Psoas muscle (tissue), 8 donors: ENCODE measurements around the gene DGKB. TPM values are rescaled to one million over a fixed set of nuclear protein-coding genes. Genes with fewer than 3 reads are reported as not detected.
"Not testable (repeated sequence)": the region's sequence is repeated elsewhere in the genome, so short reads cannot be mapped to it uniquely, and the experiment has no call there.

Experiments
- ATAC-seq, 4 donors: fragments of 200-7000 bp; cut with Tn5 transposase; one replicate each; pipeline ENCODE4 v1.9.1; 2020; ENCODE audit warnings: moderate library complexity in 3 of 4, mild to moderate bottlenecking in 2 of 4
- DNase-seq, 2 donors: peaks; one replicate each; pipeline ENCODE4 v3.0.0-alpha.2; 2020
- H3K27ac ChIP-seq: fragments of 200-600 bp; one replicate; pipeline ENCODE4 v1.8.0; 2022
- H3K27me3 ChIP-seq, 3 donors: fragments of 200-600 bp in 1 of 3; one replicate each; pipeline versions ENCODE4 v1.6.1 to v1.8.0; 2013 to 2022; ENCODE audit warnings: low read length in 2 of 3, mild to moderate bottlenecking in 2 of 3, moderate library complexity in 1 of 3; ENCODE audit not compliant: insufficient read depth in 3 of 3
- H3K36me3 ChIP-seq, 2 donors: fragments of 200-600 bp in 1 of 2; one replicate each; pipeline versions ENCODE4 v1.6.1 to v1.8.0; 2013 to 2022; ENCODE audit warnings: low read depth in 1 of 2, mild to moderate bottlenecking in 1 of 2, moderate library complexity in 1 of 2; ENCODE audit not compliant: insufficient read depth in 1 of 2
- H3K4me1 ChIP-seq: fragments of 200-600 bp; one replicate; pipeline ENCODE4 v1.8.0; 2022
- H3K4me3 ChIP-seq: fragments of 200-600 bp; one replicate; pipeline ENCODE4 v1.8.0; 2022; ENCODE audit warnings: mild to moderate bottlenecking
- H3K9me3 ChIP-seq: fragments of 200-600 bp; one replicate; pipeline ENCODE4 v1.8.0; 2022
- WGBS, 3 donors: extraction: QIAGEN DNeasy Blood & Tissue Kit; methylation state at CpG; one replicate each; pipeline versions ENCODE4 v1.1.6 to v1.1.7; 2013; 5-methylcytosine and 5-hydroxymethylcytosine counted together
- intact Hi-C, 2 donors: fragments of 100-400 bp; cut with DNase I; formaldehyde crosslinking; loops; one replicate each; pipeline versions ENCODE4 v1.11.0 to v1.14.2; 2022
- polyA plus RNA-seq, 3 donors: library from polyadenylated mRNA; stranded (reverse); fragments of 200-250 nt; gene quantifications; one replicate each; pipeline ENCODE4 v1.2.3, GENCODE V29; 2013
- total RNA-seq, 4 donors: library from RNA; stranded (reverse); fragmentation: NEBNext Ultra II Directional in 2 of 4; extraction: Animal tissue kit (Norgen Biotek cat#: 25700) in 2 of 4; gene quantifications; one replicate each; pipeline versions ENCODE4 v1.2.1 to v1.2.4, GENCODE V29; 2021 to 2023
- TF ChIP-seq, protein P1 (sequence below): fragments of 200-600 bp; IDR thresholded peaks from one replicate; pipeline ENCODE4 v1.8.0; 2022; ENCODE audit warnings: antibody characterized with exemption
- donor health status: healthy with polysubstance abuse.
- donor health status: DM: no; HTN: no; CAD: no; lungs with moderate emphysema.
- donor health status: Bipolar disorder and iron deficiency.
- donor health status: healthy.
- donor health status: DM: yes; HTN: yes; CAD: no.
- donor health status: DM: no; HTN: no; CAD: no.
- donor health status: DM: no; HTN: no; CAD: no.
- donor health status: DM: yes; HTN: yes; CAD: no.

Gene DGKB
- total and polyA plus RNA-seq, 7 donors: 0.01 to 0.26 (median 0.04) TPM; not detected in 2

DNA sequence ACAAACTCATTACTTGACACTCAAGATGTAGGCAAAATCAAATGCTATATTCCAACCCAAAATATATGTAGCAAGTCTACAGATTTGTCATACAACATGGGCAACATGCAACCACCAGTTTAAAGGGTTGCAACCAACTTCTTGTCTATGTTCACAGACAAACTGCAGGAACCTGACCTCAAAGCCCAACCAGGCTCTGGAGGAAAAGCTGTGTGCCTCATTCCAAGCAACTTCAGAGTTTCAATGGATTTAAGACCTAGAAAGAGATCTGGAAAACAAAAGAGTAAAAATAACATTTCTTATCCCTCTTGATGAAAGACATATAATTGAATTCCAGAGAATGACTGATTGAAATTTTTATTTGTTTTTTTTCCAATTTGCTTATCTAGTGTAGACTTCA, 612.6 kb downstream of the DGKB start:
- TF ChIP-seq, protein P1, sequence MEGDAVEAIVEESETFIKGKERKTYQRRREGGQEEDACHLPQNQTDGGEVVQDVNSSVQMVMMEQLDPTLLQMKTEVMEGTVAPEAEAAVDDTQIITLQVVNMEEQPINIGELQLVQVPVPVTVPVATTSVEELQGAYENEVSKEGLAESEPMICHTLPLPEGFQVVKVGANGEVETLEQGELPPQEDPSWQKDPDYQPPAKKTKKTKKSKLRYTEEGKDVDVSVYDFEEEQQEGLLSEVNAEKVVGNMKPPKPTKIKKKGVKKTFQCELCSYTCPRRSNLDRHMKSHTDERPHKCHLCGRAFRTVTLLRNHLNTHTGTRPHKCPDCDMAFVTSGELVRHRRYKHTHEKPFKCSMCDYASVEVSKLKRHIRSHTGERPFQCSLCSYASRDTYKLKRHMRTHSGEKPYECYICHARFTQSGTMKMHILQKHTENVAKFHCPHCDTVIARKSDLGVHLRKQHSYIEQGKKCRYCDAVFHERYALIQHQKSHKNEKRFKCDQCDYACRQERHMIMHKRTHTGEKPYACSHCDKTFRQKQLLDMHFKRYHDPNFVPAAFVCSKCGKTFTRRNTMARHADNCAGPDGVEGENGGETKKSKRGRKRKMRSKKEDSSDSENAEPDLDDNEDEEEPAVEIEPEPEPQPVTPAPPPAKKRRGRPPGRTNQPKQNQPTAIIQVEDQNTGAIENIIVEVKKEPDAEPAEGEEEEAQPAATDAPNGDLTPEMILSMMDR: no peak
- H3K36me3 ChIP-seq: no peaks in the 10 kb centered on the region
- H3K27me3 ChIP-seq: no peaks in the 10 kb centered on the region
- no peaks in the 10 kb centered on the region for H3K9me3 ChIP-seq
- H3K27ac ChIP-seq: no peak overlapping the region
- DNase-seq (no peak), ATAC-seq (no peak)
- intact Hi-C loops: no loop called here
- H3K4me1 ChIP-seq: no peaks in the 10 kb centered on the region
- H3K4me3 ChIP-seq: no peak overlapping the region

DNA sequence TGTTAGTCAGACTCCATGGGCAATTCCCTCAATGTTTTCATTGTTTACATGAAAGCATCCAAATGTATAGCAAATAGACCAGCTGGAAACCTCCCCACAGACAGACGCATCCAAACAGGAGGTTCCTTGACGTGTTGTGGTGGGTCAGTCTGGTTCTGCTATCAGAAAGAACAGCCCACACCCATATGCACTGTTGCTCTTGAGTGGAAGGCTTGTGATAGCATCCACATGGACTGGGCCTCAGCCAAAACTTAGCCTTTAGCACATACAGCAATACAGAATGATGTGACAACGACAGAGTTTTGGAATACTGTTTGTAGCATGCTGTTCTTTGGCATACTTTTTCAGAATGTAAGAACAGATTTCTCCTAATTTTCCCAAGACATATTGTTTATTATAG, 613.9 kb downstream of the DGKB start:
- H3K27ac ChIP-seq: no peak overlapping the region
- H3K4me3 ChIP-seq: no peak overlapping the region
- ATAC-seq: no peak
- H3K4me1 ChIP-seq: no peaks in the 10 kb centered on the region
- intact Hi-C loops: no loop called here
- TF ChIP-seq, protein P1: no peak
- no peaks in the 10 kb centered on the region for H3K36me3 ChIP-seq
- no peaks in the 10 kb centered on the region for H3K27me3 ChIP-seq
- 48 to 59% (median 51%) methylated on average over 3 of the region's 3 CpGs for WGBS, 3 donors
- H3K9me3 ChIP-seq: no peaks in the 10 kb centered on the region
- no peak for DNase-seq

DNA sequence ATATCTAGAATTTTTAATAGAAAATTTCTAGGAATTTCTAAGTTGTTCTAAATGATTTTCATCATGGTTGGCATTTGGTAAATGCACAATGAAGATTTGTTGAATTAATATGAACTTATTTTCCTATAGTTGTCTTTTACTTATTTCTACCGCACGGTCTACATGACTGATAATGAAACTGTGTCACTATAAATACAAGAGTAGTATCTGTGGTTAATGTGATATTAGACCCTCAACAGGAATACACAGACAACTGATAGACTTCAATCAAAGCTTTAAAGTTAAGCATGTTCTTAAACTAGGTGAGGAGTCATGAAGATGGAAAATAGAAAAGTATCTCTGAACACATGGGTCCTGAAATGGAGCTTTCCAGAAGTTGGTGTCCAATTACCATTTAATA, 615.2 kb downstream of the DGKB start:
- WGBS, 3 donors: 97 to 98% (median 97%) methylated on average over 2 of the region's 2 CpGs
- ATAC-seq (no peak), DNase-seq (no peak)
- Histone ChIP-seq H3K4me1 (no peaks in the 10 kb centered on the region), H3K36me3 (no peaks in the 10 kb centered on the region), H3K27ac (no peak overlapping the region), H3K9me3 (no peaks in the 10 kb centered on the region), H3K4me3 (no peak overlapping the region), H3K27me3 (no peaks in the 10 kb centered on the region)
- intact Hi-C loops: no loop called here
- TF ChIP-seq, protein P1: no peak

DNA sequence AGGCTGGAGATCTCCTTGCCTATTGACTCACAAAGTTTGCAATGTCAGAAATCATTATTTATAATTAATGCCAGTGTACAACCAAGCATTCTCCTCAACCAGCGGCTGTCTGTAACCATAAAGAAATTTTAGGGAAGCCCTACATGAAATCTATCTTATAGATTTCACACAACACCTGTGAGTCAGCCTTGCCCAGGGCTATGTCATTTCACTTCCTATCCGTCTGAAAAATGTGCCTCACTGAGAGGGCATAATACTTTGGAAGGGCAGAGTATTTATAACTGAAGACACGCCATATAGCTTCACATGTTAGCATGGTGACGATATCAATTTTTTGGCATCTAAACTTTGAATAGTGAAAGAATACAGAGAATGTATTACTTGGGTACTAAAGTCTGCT, 616.5 kb downstream of the DGKB start:
- intact Hi-C loops: no loop called here
- Histone ChIP-seq H3K27ac (no peak overlapping the region), H3K36me3 (no peaks in the 10 kb centered on the region), H3K27me3 (no peaks in the 10 kb centered on the region), H3K4me1 (no peaks in the 10 kb centered on the region), H3K4me3 (no peak overlapping the region), H3K9me3 (no peaks in the 10 kb centered on the region)
- DNase-seq (no peak), ATAC-seq (no peak)
- 60 to 64% (median 62%) methylated on average over 4 of the region's 4 CpGs for WGBS, 3 donors
- TF ChIP-seq, protein P1: no peak

DNA sequence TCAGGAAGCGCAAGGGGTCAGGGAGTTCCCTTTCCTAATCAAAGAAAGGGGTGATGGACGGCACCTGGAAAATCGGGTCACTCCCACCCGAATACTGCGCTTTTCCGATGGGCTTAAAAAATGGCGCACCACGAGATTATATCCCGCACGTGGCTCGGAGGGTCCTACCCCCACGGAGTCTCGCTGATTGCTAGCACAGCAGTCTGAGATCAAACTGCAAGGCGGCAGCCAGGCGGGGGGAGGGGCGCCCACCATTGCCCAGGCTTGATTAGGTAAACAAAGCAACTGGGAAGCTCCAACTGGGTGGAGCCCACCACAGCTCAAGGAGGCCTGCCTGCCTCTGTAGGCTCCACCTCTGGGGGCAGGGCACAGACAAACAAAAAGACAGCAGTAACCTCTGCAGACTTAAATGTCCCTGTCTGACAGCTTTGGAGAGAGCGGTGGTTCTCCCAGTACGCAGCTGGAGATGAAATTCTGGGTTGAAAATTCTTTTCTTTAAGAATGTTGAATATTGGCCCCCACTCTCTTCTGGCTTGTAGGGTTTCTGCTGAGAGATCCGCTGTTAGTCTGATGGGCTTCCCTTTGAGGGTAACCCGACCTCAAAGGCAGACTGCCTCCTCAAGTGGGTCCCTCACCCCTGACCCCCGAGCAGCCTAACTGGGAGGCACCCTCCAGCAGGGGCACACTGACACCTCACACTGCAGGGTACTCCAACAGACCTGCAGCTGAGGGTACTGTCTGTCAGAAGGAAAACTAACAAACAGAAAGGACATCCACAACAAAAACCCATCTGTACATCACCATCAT, 623.3 kb downstream of the DGKB start:
- WGBS, 3 donors: 37 to 51% (median 42%) methylated on average over 18 to 21 of the region's 21 CpGs
- ATAC-seq, H3K27ac ChIP-seq, intact Hi-C loops, H3K9me3 ChIP-seq, DNase-seq, H3K4me3 ChIP-seq, H3K4me1 ChIP-seq, H3K36me3 ChIP-seq, H3K27me3 ChIP-seq: not testable (repeated sequence)
